ENCODE measurements around the gene RANBP3L. TPM values are rescaled to one million over a fixed set of nuclear protein-coding genes. Genes with fewer than 3 reads are reported as not detected.

Gene RANBP3L
- total and polyA plus RNA-seq, 10 of the 15 experiments (the other 5 are each of a cell fraction or from before 2014, with no cell fraction given), result 0.02 to 0.29 (median 0.06) TPM; not detected in 4

- ATAC-seq (no peak), DNase-seq (ENCODE audit: low read depth, low spot score) (no peak), FAIRE-seq (no peak)
- ChIA-PET POLR2A (interaction anchor here (0.9 kb wide), 1 partner anchor 60 kb away, joined by 4 read pairs; no protein-coding TSS in a partner anchor), RAD21 (ENCODE audit: unreplicated experiment) (no interaction called here), SMC1A (ENCODE audit: uncharacterized antibody, unreplicated experiment) (interaction anchor here (0.9 to 1.0 kb wide), 2 partner anchors 8 to 82 kb away, joined by 3 read pairs; no protein-coding TSS in a partner anchor), CTCF (interaction anchor here (1.5 to 1.6 kb wide), 2 partner anchors 11 to 14 kb away, joined by 3 read pairs; partner anchors contain the start of gene NADK2)
- Histone ChIP-seq H3K9ac (ENCODE audit: control insufficient read depth, insufficient read depth, low read length) (no peak overlapping the region), H3K4me2 (ENCODE audit: control insufficient read depth, insufficient read depth) (no peak overlapping the region), H3K36me3 (ENCODE audit: control insufficient read depth in 2 of 2, insufficient read depth in 2 of 2, low read length in 1 of 2) (no peaks in the 10 kb centered on the region; a peak in 1 of 4 replicates), H3K27ac (ENCODE audit: control insufficient read depth, insufficient read depth) (no peak overlapping the region), H4K20me1 (ENCODE audit: control insufficient read depth, insufficient read depth) (no peaks in the 10 kb centered on the region), H3K4me3 (no peak overlapping the region), H3K79me2 (ENCODE audit: control insufficient read depth, insufficient read depth, low read length) (no peaks in the 10 kb centered on the region), H3K9me3 (replicated peaks; ENCODE audit: control insufficient read depth, insufficient read depth, low read length) (no peaks in the 10 kb centered on the region), H3K4me1 (ENCODE audit: control insufficient read depth, insufficient read depth, low read length) (no peaks in the 10 kb centered on the region), H3K27me3 (replicated peaks in 1 of 2; ENCODE audit: control insufficient read depth in 2 of 2, insufficient read depth in 2 of 2, low read length in 1 of 2) (no peaks in the 10 kb centered on the region), H2AFZ (ENCODE audit: control insufficient read depth, low read depth, low read length) (no peak overlapping the region)
- in situ Hi-C loops (cut with MboI) (loop anchor here (10.0 kb wide), 1 partner anchor 62 kb away; no protein-coding TSS in a partner anchor), intact Hi-C loops (cut with micrococcal nuclease; ENCODE audit: unreplicated experiment) (no loop called here)
- BruUV-seq (replicated peaks), result no TSS peak
- TF ChIP-seq RCOR1 (conservative IDR thresholded peaks at IDR 0.05; ENCODE audit: low read depth, low read length) (no peak), PAX8 (IDR thresholded peaks at IDR 0.05) (no peak), ZNF592 (IDR thresholded peaks at IDR 0.05) (no peak), PAX5 (IDR thresholded peaks at IDR 0.05; ENCODE audit: borderline replicate concordance, low read depth, low read length) (no peak), NR2F1 (conservative IDR thresholded peaks at IDR 0.05) (no peak), ZBTB11 (CRISPR knock-in tag; IDR thresholded peaks at IDR 0.05) (no peak), BRCA1 (IDR thresholded peaks at IDR 0.05; ENCODE audit: low read depth, low read length) (no peak), CBFB (IDR thresholded peaks at IDR 0.05; ENCODE audit: low read depth) (no peak)
Observed at GRCh38 chr5:36227046-36227445, 74.7 kb downstream of the RANBP3L start.
